ENCODE measurements around the gene ENPEP.

The ENPEP gene

GRCh38 chr4:110508827-110509710 is 33.1 kb downstream of the ENPEP start:
- DNase-seq (ENCODE audit: extremely low read depth, low read depth), result no peak

DNA sequence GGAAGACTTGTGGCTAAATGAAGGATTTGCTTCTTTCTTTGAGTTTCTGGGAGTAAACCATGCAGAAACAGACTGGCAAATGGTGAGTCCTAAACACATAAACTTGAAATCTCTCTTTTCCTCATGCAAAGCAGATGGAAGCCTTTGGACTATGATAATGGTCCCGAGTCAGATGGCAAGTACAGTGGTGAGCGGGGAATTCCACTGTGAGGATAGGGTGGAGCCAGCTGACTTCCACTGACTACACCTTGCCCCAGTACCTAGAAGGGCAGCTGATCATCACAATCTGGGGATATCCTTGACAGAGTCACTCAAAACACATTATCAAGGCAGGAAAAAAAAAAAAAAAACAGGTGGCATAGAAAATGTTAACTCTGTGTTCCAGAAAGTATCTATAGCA is 34.3 kb downstream of the ENPEP start:
- no peak overlapping the region for H3K4me3 ChIP-seq (replicated peaks; ENCODE audit: low read depth, low read length)
- DNase-seq (ENCODE audit: extremely low read depth, low read depth), result no peak
- TF ChIP-seq, protein P1, sequence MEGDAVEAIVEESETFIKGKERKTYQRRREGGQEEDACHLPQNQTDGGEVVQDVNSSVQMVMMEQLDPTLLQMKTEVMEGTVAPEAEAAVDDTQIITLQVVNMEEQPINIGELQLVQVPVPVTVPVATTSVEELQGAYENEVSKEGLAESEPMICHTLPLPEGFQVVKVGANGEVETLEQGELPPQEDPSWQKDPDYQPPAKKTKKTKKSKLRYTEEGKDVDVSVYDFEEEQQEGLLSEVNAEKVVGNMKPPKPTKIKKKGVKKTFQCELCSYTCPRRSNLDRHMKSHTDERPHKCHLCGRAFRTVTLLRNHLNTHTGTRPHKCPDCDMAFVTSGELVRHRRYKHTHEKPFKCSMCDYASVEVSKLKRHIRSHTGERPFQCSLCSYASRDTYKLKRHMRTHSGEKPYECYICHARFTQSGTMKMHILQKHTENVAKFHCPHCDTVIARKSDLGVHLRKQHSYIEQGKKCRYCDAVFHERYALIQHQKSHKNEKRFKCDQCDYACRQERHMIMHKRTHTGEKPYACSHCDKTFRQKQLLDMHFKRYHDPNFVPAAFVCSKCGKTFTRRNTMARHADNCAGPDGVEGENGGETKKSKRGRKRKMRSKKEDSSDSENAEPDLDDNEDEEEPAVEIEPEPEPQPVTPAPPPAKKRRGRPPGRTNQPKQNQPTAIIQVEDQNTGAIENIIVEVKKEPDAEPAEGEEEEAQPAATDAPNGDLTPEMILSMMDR (IDR thresholded peaks at IDR 0.05; ENCODE audit: low read depth, low read length, missing control alignments), result no peak

More at GRCh38 chr4:110508827-110509710, 33.1 kb downstream of the ENPEP start:
- TF ChIP-seq, protein P1 (IDR thresholded peaks at IDR 0.05; ENCODE audit: low read depth, low read length, missing control alignments), result no peak
- no peak overlapping the region for H3K4me3 ChIP-seq (replicated peaks; ENCODE audit: low read depth, low read length)

- H3K4me3 ChIP-seq (replicated peaks; ENCODE audit: low read depth, low read length), result no peak overlapping the region
- TF ChIP-seq, protein P1 (IDR thresholded peaks at IDR 0.05; ENCODE audit: low read depth, low read length, missing control alignments), result peak; percentile 36
- no peak for DNase-seq (ENCODE audit: extremely low read depth, low read depth)
Observed at GRCh38 chr4:110510955-110511544, 35.1 kb downstream of the ENPEP start.

DNA sequence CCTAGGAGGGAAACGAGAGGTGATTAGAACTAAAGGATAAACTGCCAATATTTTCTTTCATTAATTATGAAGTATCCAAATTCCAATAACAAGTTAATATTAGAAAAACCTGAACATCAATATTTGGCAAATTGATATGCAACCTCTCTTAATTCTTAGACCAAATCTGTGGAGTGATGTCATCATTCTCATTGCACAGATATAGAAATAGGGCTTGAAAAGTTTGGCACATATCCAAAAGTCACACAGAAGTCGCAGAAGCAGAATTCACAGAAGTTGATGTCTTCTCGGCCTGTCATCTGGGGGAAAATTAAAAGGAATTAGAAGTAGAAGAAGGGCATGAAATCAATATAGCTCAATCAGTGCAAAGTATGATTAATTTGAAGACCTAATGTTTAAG is 36.9 kb downstream of the ENPEP start:
- TF ChIP-seq, protein P1 (IDR thresholded peaks at IDR 0.05; ENCODE audit: low read depth, low read length, missing control alignments), result no peak
- DNase-seq (ENCODE audit: extremely low read depth, low read depth), result no peak
- no peak overlapping the region for H3K4me3 ChIP-seq (replicated peaks; ENCODE audit: low read depth, low read length)

DNA sequence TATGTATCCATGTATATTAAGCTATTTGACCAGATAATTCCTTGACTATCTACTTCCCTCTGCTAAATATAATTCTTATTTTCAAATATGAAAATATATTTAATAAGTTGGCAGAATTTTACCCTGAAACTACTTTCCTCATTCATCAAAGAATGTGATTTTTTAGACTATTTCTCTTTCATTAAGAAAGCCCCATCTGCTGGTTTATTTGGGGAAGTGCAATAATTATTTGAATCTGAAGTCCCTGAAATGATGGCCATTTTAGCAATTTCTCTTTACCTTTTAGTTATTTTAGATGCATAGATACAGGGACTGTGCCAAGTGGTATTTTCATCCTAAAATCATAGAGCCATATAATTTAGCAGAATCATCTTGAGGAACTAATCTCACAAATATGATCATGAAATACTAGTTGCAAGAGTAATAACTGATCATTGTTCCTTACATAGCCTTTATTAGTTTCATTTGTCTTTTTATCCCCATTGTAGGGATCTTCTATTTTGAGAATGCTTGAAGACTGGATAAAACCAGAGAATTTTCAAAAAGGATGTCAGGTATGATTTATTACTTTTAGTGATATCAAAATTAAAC is 39.0 kb downstream of the ENPEP start:
- DNase-seq (ENCODE audit: extremely low read depth, low read depth), result no peak

DNA sequence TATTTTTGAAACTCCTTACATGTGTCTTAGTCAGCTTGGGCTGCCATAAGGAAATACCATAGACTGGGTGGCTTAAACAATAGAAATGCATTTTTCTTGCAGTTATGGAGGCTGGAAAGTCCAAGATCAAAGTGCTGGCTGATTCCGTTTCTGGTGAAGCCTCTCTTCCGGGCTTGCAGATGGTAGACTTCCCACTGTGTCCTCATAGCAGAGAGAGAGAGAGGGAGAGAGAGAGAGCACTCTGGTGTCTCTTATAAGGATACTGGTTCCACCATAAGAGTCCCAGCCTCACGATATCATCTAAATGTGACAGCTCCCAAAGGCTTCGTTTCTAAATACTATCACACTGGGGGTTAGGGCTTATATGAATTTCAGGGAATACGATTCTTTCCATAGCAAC is 39.7 kb downstream of the ENPEP start:
- DNase-seq (ENCODE audit: extremely low read depth, low read depth), result no peak
- TF ChIP-seq, protein P1 (IDR thresholded peaks at IDR 0.05; ENCODE audit: low read depth, low read length, missing control alignments), result no peak
- H3K4me3 ChIP-seq (replicated peaks; ENCODE audit: low read depth, low read length), result no peak overlapping the region

More for the DNA sequence above, 39.0 kb downstream of the ENPEP start:
- TF ChIP-seq, protein P1 (IDR thresholded peaks at IDR 0.05; ENCODE audit: low read depth, low read length, missing control alignments), result peak; percentile 41
- H3K4me3 ChIP-seq (replicated peaks; ENCODE audit: low read depth, low read length), result no peak overlapping the region

Data from HFF-Myc (cell line).